Activated naive CD8-positive, alpha-beta T cell treated with anti-CD3 and anti-CD28 coated beads, Interleukin-2, amount 10 ng/mL, durations not matched to agents 7 days and 5 days (primary cell): ENCODE results near the gene TPTE2. TPM values are rescaled to one million over a fixed set of nuclear protein-coding genes. Genes with fewer than 3 reads are reported as not detected.
"Not testable (repeated sequence)": the region's sequence is repeated elsewhere in the genome, so short reads cannot be mapped to it uniquely, and the experiment has no call there.

ENCODE experiments used
- ATAC-seq: fragments of 150-1000 bp; cut with Tn5 transposase; one replicate; pipeline ENCODE4 v1.10.0; 2021; ENCODE audit warnings: low read depth, moderate library complexity
- POLR2A ChIA-PET: fragments of 350-600 bp; sonication (Branson Sonifier 250); formaldehyde crosslinking; loops from one replicate; lab custom pipeline; 2021; ENCODE audit warnings: antibody characterized with exemption; lab: Charles Lee
- DNase-seq: peaks from one replicate; pipeline ENCODE4 v3.0.0; 2021
- H3K27ac Mint-ChIP-seq: one replicate; pipeline ENCODE4 v1.8.0; 2022; ENCODE audit warnings: mild to moderate bottlenecking, mixed read lengths
- H3K27me3 Mint-ChIP-seq: one replicate; pipeline ENCODE4 v1.8.0; 2022; ENCODE audit warnings: mild to moderate bottlenecking, moderate library complexity, mixed read lengths
- H3K36me3 Mint-ChIP-seq: one replicate; pipeline ENCODE4 v1.8.0; 2021; ENCODE audit warnings: mild to moderate bottlenecking, mixed read lengths
- H3K4me1 Mint-ChIP-seq: one replicate; pipeline ENCODE4 v1.8.0; 2021; ENCODE audit warnings: mixed read lengths
- H3K4me3 Mint-ChIP-seq: one replicate; pipeline ENCODE4 v1.8.0; 2022; ENCODE audit warnings: mild to moderate bottlenecking, moderate library complexity, mixed read lengths
- H3K9me3 Mint-ChIP-seq: one replicate; pipeline ENCODE4 v1.8.0; 2021; ENCODE audit warnings: mixed read lengths
- total RNA-seq, 2 experiments: library from RNA; stranded (reverse); gene quantifications; one replicate each; pipeline ENCODE4 v1.2.3, GENCODE V29; 2021

Gene TPTE2
- total RNA-seq, result not detected

- H3K4me1 Mint-ChIP-seq, DNase-seq, H3K36me3 Mint-ChIP-seq, POLR2A ChIA-PET, H3K27me3 Mint-ChIP-seq, ATAC-seq, H3K4me3 Mint-ChIP-seq, H3K9me3 Mint-ChIP-seq, H3K27ac Mint-ChIP-seq: not testable (repeated sequence)
Measured at GRCh38 chr13:19561127-19561582, at the start of gene TPTE2. TSS of gene TPTE2 (minus strand) at chr13:19561532. CDS start at chr13:19503234, 58,298 bp downstream.

DNA sequence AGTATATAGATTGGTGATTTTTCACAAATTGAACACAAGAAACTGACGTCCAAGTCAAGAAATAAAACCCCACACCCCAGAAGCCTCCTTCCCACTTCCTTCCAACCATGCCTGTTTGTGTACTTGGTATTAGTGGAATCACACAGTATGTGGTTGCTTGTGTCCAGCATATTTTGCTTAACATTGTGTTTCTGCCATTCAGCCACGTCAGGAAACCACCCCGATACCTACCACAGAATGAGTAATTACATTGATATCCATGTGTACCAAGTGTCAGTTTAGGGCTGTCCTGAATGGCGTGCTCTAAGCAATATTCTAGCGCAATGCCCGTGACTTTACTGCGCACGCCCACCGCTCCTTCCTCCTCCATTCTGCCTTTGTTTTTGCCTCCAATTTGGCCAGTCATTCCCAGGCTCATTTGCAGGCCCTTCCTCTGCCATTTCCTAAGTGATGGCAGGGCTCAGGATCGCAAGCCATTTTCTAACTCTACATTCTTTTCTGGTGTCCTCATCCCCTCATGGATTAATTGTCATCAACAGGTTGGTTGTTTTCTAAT lies 46.3 kb upstream of the TPTE2 start:
- Mint-ChIP-seq H3K9me3 (peaks cover 14% of the 10 kb centered on the region), H3K36me3 (peaks cover 4% of the 10 kb centered on the region), H3K4me1 (no peaks in the 10 kb centered on the region), H3K27ac (no peak overlapping the region), H3K4me3 (no peak overlapping the region), H3K27me3 (peaks cover 6% of the 10 kb centered on the region)
- POLR2A ChIA-PET, result interaction anchor here (0.6 to 0.7 kb wide), 2 partner anchors 10 to 1613 kb away, joined by 3 to 5 read pairs; no protein-coding TSS in a partner anchor
- DNase-seq, result no peak
- ATAC-seq, result no peak

DNA sequence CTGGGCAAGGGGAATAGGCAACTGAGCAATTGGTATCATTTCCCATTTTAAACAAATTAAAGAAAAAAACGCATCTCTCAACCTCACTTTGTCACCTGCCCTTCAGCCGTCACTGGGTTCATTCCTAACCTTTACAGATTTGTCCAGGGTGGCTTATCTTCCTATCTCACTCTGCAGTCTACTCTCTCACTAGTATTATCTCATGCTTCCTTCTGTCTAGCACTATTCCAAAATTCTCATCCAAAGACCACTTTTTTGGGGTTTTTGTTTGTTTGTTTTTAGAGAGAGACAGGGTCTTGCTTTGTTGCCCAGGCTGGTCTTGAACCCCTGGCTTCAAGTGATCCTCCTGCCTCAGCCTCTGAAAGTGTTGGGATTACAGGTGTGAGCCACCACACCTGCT lies 45.4 kb upstream of the TPTE2 start:
- POLR2A ChIA-PET, result no interaction called here

GRCh38 chr13:19606152-19606551 lies 44.8 kb upstream of the TPTE2 start:
- Mint-ChIP-seq H3K36me3 (peaks cover 4% of the 10 kb centered on the region), H3K4me3 (no peak overlapping the region)
- POLR2A ChIA-PET, result no interaction called here

More for the DNA sequence above, 45.4 kb upstream of the TPTE2 start:
- H3K27me3 Mint-ChIP-seq, result peaks cover 9% of the 10 kb centered on the region
- H3K36me3 Mint-ChIP-seq, result peaks cover 4% of the 10 kb centered on the region
- H3K27ac Mint-ChIP-seq, result no peak overlapping the region
- no peak overlapping the region for H3K4me3 Mint-ChIP-seq
- peaks cover 14% of the 10 kb centered on the region for H3K9me3 Mint-ChIP-seq
- ATAC-seq (no peak), DNase-seq (no peak)
- H3K4me1 Mint-ChIP-seq, result no peaks in the 10 kb centered on the region

GRCh38 chr13:19605161-19605955 lies 44.0 kb upstream of the TPTE2 start:
- peaks cover 12% of the 10 kb centered on the region for H3K27me3 Mint-ChIP-seq
- peaks cover 4% of the 10 kb centered on the region for H3K36me3 Mint-ChIP-seq
- no peak overlapping the region for H3K4me3 Mint-ChIP-seq
- H3K9me3 Mint-ChIP-seq, result peaks cover 14% of the 10 kb centered on the region
- POLR2A ChIA-PET, result no interaction called here
- no peaks in the 10 kb centered on the region for H3K4me1 Mint-ChIP-seq
- DNase-seq (no peak), ATAC-seq (no peak)
- H3K27ac Mint-ChIP-seq, result no peak overlapping the region

More at GRCh38 chr13:19606152-19606551, 44.8 kb upstream of the TPTE2 start:
- Mint-ChIP-seq H3K9me3 (peaks cover 14% of the 10 kb centered on the region), H3K4me1 (no peaks in the 10 kb centered on the region), H3K27ac (no peak overlapping the region), H3K27me3 (peaks cover 11% of the 10 kb centered on the region)
- DNase-seq (no peak), ATAC-seq (no peak)

GRCh38 chr13:19604306-19604705 lies 43.0 kb upstream of the TPTE2 start:
- no peak overlapping the region for H3K4me3 Mint-ChIP-seq

DNA sequence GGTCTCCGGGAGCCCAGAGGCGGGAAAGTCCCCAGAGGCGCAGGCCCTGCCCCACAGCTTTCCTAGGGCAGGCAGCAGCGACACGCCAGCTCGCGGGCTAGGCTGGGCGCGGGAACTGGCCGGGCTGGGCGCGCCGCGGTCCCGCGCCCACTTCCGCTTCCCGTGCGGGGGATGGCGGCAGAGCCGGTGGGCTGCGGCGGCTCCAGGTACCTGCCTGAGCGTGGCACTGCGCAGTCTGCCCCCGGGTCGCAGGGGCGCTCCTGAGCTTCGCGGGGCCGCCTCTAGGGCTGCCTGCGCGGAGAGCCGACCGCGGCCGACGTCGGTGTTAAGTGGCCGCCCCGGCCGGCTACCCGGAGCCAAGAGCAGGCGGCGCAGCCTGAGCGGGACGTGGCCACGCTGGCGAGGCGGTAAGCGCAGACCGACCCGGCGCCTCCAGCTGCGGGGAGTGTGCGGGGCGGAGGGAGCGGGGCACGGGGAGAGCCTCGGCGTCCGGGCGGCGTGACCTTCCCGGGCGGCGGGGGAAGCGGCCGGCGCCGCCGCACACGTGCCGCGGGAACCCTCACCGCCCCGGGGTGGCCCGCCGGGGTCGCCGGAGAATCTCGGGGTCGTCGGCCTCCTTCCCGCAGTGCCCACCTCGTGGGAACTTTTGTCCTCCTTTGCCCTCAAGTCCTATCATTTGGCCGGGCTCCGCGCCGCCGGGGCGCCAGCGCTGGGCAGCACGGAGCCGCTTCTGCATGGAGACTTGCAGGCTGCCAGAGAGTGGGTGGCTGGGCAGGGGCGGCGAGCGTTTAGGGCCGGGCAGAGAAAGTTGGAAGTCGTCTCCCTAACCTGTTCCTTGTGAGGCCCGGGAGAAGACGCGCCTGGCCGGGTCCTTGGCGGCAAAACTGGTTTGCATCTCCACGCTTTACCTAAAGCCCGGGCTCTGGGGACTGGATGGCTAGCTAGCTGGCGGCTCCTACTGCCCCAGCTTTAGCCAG lies 40.7 kb upstream of the TPTE2 start:
- peaks cover 4% of the 10 kb centered on the region for H3K36me3 Mint-ChIP-seq
- H3K27ac Mint-ChIP-seq, result no peak overlapping the region
- peak overlapping the region; percentile 47 for H3K4me3 Mint-ChIP-seq
- peak; percentile 94 for ATAC-seq
- H3K9me3 Mint-ChIP-seq, result peaks cover 14% of the 10 kb centered on the region
- POLR2A ChIA-PET, result no interaction called here
- peaks cover 22% of the 10 kb centered on the region for H3K27me3 Mint-ChIP-seq
- H3K4me1 Mint-ChIP-seq, result no peaks in the 10 kb centered on the region
- peak; percentile 70 for DNase-seq

More at GRCh38 chr13:19604306-19604705, 43.0 kb upstream of the TPTE2 start:
- H3K36me3 Mint-ChIP-seq, result peaks cover 4% of the 10 kb centered on the region
- peaks cover 19% of the 10 kb centered on the region for H3K27me3 Mint-ChIP-seq
- ATAC-seq (no peak), DNase-seq (no peak)
- POLR2A ChIA-PET, result no interaction called here
- H3K4me1 Mint-ChIP-seq, result no peaks in the 10 kb centered on the region
- peaks cover 14% of the 10 kb centered on the region for H3K9me3 Mint-ChIP-seq
- H3K27ac Mint-ChIP-seq, result no peak overlapping the region

- no peak overlapping the region for H3K4me3 Mint-ChIP-seq
- H3K27me3 Mint-ChIP-seq, result peaks cover 15% of the 10 kb centered on the region
- ATAC-seq, result no peak
- POLR2A ChIA-PET, result interaction anchor here (0.7 kb wide), 1 partner anchor 10 kb away, joined by 3 read pairs; no protein-coding TSS in a partner anchor
- no peak for DNase-seq
- no peaks in the 10 kb centered on the region for H3K4me1 Mint-ChIP-seq
- no peak overlapping the region for H3K27ac Mint-ChIP-seq
- H3K36me3 Mint-ChIP-seq, result no peaks in the 10 kb centered on the region
- no peaks in the 10 kb centered on the region for H3K9me3 Mint-ChIP-seq
Measured at GRCh38 chr13:19597523-19597922, 36.2 kb upstream of the TPTE2 start.

- H3K4me1 Mint-ChIP-seq, result no peaks in the 10 kb centered on the region
- DNase-seq (no peak), ATAC-seq (no peak)
- no peak overlapping the region for H3K4me3 Mint-ChIP-seq
- H3K27me3 Mint-ChIP-seq, result peaks cover 13% of the 10 kb centered on the region
- no peaks in the 10 kb centered on the region for H3K36me3 Mint-ChIP-seq
- POLR2A ChIA-PET, result interaction anchor here (0.7 kb wide), 1 partner anchor 11 kb away, joined by 3 read pairs; no protein-coding TSS in a partner anchor
- H3K9me3 Mint-ChIP-seq, result no peaks in the 10 kb centered on the region
- no peak overlapping the region for H3K27ac Mint-ChIP-seq
Measured at GRCh38 chr13:19596960-19597361, 35.6 kb upstream of the TPTE2 start.

DNA sequence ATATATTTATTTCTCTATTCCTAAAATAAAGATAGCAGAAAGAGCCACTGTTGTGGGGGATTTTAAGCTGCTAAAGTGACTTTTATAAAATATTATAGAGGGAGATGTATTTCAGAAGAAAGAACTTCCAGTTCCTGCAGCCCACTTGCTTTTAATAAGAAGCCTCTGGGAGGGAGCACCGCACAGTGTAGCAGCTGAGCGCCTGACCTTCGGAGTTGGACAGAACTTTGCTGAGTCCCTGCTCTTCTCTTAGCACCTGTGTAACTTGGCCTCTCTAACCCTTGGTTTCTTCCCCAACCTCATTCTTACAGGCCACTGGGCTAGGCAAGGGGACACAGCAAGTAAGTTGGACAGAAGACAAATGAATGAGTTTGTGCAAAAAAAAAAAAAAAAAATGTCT lies 34.8 kb upstream of the TPTE2 start:
- DNase-seq (no peak), ATAC-seq (no peak)
- H3K4me1 Mint-ChIP-seq, result no peaks in the 10 kb centered on the region
- H3K27ac Mint-ChIP-seq, result no peak overlapping the region
- POLR2A ChIA-PET, result no interaction called here
- no peak overlapping the region for H3K4me3 Mint-ChIP-seq
- no peaks in the 10 kb centered on the region for H3K9me3 Mint-ChIP-seq
- H3K36me3 Mint-ChIP-seq, result no peaks in the 10 kb centered on the region
- peaks cover 10% of the 10 kb centered on the region for H3K27me3 Mint-ChIP-seq

DNA sequence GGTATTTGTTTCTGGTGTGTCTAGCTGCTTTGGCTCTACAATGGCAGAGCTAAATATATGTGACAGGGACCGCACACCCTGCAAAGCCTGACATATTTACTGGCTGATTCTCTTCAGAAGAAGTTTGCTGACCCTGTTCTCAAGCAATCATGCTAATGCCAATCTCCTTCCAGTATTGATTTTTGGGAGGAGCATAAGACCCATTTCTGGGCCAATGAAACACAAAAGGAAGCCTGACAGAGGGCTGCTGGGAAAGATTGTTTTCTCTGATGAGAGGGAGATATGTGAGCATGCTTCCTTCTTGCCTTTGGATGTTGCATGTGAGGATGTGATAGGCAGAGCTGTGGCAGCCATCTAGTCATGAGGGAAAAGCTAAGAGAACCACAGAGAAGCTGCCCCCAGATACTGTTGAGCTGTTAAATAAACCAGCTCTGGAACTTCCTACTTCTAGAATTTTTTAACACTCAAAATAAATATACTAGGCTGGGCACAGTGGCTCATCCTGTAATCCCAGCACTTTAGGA lies 31.4 kb upstream of the TPTE2 start:
- H3K4me1 Mint-ChIP-seq, result no peaks in the 10 kb centered on the region
- POLR2A ChIA-PET, result no interaction called here
- no peaks in the 10 kb centered on the region for H3K27me3 Mint-ChIP-seq
- DNase-seq (no peak), ATAC-seq (no peak)
- H3K4me3 Mint-ChIP-seq, result no peak overlapping the region
- H3K27ac Mint-ChIP-seq, result no peak overlapping the region
- no peaks in the 10 kb centered on the region for H3K9me3 Mint-ChIP-seq
- H3K36me3 Mint-ChIP-seq, result no peaks in the 10 kb centered on the region

DNA sequence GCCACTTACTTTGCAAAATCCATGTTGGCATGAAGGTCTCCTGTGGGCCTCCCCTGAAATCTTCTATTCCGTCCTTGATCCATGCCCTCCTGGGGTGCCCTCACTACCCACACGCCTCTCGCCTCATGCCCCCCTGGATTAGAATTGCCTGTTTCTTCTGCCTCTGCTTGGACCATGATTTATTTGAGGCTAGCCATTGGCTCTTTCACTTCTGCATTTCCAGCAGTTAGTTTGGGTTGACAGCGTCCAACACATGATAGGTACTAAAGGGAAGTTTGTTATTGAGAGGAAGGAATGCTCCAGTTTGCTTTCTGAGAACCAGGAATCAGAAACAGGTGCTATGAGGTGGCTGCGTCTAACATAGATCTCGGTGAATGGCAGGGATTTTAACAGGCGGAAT lies 30.5 kb upstream of the TPTE2 start:
- POLR2A ChIA-PET, result no interaction called here
- ATAC-seq (no peak), DNase-seq (no peak)
- Mint-ChIP-seq H3K27me3 (no peaks in the 10 kb centered on the region), H3K27ac (no peak overlapping the region), H3K9me3 (no peaks in the 10 kb centered on the region), H3K36me3 (no peaks in the 10 kb centered on the region), H3K4me3 (no peak overlapping the region), H3K4me1 (peaks cover 8% of the 10 kb centered on the region)

DNA sequence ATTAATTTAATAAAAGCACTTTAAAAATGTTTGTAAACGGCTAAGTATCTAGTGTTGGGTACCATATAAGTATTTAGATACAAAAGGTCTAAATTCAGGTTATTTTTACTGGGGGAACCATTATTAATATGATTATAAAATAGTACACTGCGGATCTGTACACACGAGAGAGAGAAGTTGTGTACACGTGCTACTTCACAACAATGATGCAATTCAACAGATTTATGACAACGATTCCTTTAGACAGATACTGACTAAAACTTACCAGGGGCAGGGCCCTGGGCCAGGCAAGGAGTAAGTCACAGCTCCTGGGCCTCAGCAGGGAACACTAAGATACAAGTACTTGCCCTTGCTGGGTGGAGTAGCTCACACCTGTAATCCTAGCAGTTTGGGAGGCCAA lies 29.1 kb upstream of the TPTE2 start:
- Mint-ChIP-seq H3K4me1 (peaks cover 14% of the 10 kb centered on the region), H3K27ac (no peak overlapping the region), H3K36me3 (peaks cover 3% of the 10 kb centered on the region), H3K4me3 (no peak overlapping the region), H3K27me3 (no peaks in the 10 kb centered on the region), H3K9me3 (peaks cover 2% of the 10 kb centered on the region)
- DNase-seq (no peak), ATAC-seq (no peak)
- POLR2A ChIA-PET, result no interaction called here
